GM19193 (cell line): ENCODE measurements around the gene BTNL8.

Experiments used
- POLR2A ChIP-seq: IDR thresholded peaks from 4 replicates; pipeline ENCODE4 v1.6.1; 2011; ENCODE audit not compliant: insufficient read depth, insufficient read length; ENCODE audit errors: extremely low read depth

Gene BTNL8

DNA sequence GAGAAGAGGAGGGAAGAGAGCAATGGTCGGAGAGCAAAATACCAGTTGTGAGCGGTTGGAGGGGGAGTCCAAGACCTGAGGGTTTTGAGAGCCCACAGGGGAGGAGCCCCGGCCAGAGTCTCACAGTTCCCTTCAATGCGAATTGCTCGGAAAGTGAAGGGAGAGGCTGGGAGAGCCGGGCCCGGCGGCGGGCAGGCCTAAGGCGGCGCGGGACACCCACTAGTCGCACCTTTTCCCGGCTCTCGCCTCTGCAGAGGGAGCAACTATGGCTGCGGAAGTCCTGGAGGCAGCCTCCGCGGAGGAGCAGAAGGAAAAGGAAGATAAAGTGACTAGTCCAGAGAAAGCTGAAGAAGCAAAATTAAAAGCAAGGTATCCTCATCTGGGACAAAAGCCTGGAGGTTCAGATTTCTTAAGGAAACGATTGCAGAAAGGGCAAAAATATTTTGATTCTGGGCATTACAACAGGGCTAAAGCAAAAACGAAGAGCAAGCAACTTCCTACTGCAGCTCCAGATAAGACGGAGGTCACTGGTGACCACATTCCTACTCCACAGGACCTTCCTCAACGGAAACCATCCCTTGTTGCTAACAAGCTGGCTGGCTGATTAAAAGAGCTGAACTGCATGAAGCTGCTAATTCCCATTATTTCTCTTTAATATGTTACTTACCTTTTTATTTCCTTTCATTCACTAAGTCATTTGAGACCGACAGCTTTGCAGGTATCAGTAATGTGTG is 83.2 kb downstream of the BTNL8 start:
- no peak for TF ChIP-seq POLR2A

DNA sequence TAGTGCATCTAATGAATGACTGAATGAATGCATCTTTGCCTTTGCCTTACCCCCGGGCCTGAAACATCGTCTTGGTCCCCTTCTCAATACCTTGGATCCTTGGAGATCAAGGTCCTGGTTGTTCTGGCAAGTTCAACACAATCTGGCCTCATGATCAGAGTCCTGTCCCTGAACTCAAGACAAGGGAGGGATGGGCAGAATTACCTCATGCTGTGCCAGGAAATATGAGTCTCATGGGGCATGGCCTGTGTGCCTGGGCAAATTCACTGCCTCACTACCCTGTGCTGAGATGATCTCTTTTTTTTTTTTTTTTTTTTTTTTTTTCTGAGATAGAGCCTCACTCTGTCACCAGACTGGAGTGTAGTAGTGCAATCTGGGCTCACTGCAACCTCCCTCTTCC is 89.1 kb downstream of the BTNL8 start:
- no peak for TF ChIP-seq POLR2A

DNA sequence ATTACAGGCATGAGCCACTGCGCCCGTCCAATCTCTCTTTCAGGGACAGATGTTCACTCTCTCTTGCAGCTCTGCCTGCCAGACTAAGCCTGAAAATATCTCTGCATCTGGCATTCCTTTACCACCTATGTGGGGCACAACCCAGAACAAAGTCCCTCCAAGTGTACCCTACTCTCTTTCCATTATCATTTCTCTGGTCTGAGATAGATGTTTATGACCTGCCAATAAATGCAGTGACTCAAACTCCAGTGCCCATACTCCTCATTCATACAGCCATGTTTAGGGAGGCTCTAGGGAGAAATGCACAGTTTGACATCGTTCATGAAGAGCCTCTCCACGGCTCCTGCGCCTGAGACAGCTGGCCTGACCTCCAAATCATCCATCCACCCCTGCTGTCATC is 89.6 kb downstream of the BTNL8 start, which contains the start of gene BTNL3:
BTNL3 (plus strand) TSS at position 255 of the 400 bp plus-strand sequence. CDS start 183 bp downstream, outside the sequence.
- TF ChIP-seq POLR2A, result no peak

DNA sequence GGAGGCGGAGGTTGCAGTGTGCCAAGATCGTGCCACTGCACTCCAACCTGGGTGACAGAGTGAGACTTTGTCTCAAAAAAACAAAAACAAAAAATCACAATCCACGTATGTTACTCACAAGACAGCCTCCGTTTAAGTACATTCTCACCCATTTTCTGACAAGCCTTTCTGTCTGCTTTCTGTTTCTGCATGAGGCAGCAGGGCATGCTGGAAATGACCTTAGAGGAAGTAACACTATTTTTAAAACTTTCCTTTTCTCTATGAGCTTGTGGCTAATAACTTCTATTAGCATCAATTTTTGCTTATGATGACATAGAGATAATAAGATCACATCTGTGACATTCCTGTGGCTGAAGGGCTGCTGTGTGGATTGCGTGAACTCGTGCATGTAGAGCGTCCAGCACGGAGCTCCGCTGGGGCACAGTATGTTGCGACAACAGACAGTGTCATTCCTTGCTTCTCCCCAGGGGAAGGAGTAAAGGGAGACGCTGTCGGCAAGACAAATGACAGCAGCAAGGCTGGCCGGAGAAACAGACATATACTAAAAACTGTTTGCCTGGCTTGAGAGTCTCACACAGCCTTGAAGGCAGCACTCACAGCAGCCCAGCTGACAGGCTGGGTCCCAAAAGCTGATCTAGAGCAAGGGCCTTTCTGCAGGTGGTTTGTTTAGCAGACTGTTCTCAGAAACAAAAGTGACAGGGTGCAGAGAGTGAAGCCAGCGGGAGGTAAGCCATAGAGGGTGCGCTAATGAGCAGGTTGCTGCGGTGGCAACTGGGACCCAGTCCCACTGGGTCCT is 91.3 kb downstream of the BTNL8 start:
- no peak for TF ChIP-seq POLR2A

DNA sequence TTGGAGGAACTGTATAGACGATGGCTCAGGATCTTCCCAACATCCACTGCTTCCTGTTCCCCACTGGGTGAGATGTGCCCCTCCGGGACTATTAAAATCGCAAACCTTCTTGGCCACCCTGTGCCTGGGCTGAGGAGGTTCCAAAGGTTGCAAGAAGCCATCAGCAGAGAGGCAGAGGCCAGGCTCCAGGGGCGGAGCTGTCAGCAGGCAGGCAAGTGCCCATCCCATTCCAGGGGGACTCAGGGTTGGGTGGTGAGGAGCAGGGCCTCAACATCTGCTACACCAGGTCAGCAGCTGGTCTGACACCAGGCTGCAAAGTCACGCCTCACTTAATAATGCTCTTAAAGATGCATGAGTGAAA is 91.9 kb downstream of the BTNL8 start:
- no peak for TF ChIP-seq POLR2A
